Loucy (cell line): ENCODE results near the gene SKAP2.

Source experiments
- H2AFZ ChIP-seq: fragments of 200-600 bp; sonication (generic); 2 replicates; pipeline ENCODE4 v1.6.0; 2016; ENCODE audit warnings: antibody characterized with exemption, mild to moderate bottlenecking, low read length, moderate library complexity
- H3F3A ChIP-seq: fragments of 200-600 bp; 2 replicates; pipeline ENCODE4 v1.6.0; 2016; ENCODE audit warnings: antibody characterized with exemption, low read depth, mild to moderate bottlenecking
- H3K27me3 ChIP-seq: fragments of 200-600 bp; sonication (generic); 2 replicates; pipeline ENCODE4 v1.6.1; 2014; ENCODE audit warnings: low read length, mild to moderate bottlenecking; ENCODE audit not compliant: insufficient read depth, poor library complexity, severe bottlenecking
- H3K36me3 ChIP-seq: fragments of 200-600 bp; sonication (generic); 2 replicates; pipeline ENCODE4 v1.6.1; 2016; ENCODE audit warnings: low read length; ENCODE audit not compliant: insufficient read depth
- H3K4me1 ChIP-seq: fragments of 200-600 bp; sonication (generic); 2 replicates; pipeline ENCODE4 v1.5.1; 2014; ENCODE audit warnings: low read length, mild to moderate bottlenecking; ENCODE audit not compliant: insufficient read depth, poor library complexity, severe bottlenecking
- H3K4me2 ChIP-seq: fragments of 200-600 bp; sonication (generic); 2 replicates; pipeline ENCODE4 v1.6.0; 2014; ENCODE audit warnings: antibody characterized with exemption, low read length, low read depth, mild to moderate bottlenecking; ENCODE audit not compliant: poor library complexity, severe bottlenecking
- H3K4me3 ChIP-seq: fragments of 200-600 bp; sonication (generic); 2 replicates; pipeline ENCODE4 v1.5.1; 2014; ENCODE audit warnings: low read length, mild to moderate bottlenecking, mixed read lengths; ENCODE audit not compliant: poor library complexity, severe bottlenecking
- H3K79me2 ChIP-seq: fragments of 200-600 bp; sonication (generic); 2 replicates; pipeline ENCODE4 v1.6.1; 2014; ENCODE audit warnings: low read length; ENCODE audit not compliant: insufficient read depth
- H3K9ac ChIP-seq: fragments of 200-600 bp; sonication (generic); 2 replicates; pipeline ENCODE4 v1.6.0; 2014; ENCODE audit warnings: mild to moderate bottlenecking, low read depth, low read length, moderate library complexity; ENCODE audit not compliant: poor library complexity, severe bottlenecking
- H3K9me2 ChIP-seq: fragments of 200-600 bp; sonication (generic); replicated peaks from 2 replicates; pipeline ENCODE4 v1.6.1; 2016; ENCODE audit warnings: low read depth, low read length, mixed read lengths
- H3K9me3 ChIP-seq: fragments of 200-600 bp; sonication (generic); 2 replicates; pipeline ENCODE4 v1.6.1; 2014; ENCODE audit warnings: mild to moderate bottlenecking, antibody characterized with exemption, low read length, low read depth; ENCODE audit not compliant: insufficient read depth
- H4K20me1 ChIP-seq: fragments of 200-600 bp; sonication (generic); 2 replicates; pipeline ENCODE4 v1.6.0; 2014; ENCODE audit warnings: antibody characterized with exemption, low read length, mild to moderate bottlenecking; ENCODE audit not compliant: insufficient read depth, poor library complexity, severe bottlenecking
- CTCF ChIP-seq: fragments of 200-600 bp; sonication (generic); conservative IDR thresholded peaks from 2 replicates; pipeline ENCODE4 v1.5.1; 2014; ENCODE audit warnings: mild to moderate bottlenecking, antibody characterized with exemption, low read length
- EZH2phosphoT487 ChIP-seq: fragments of 200-600 bp; IDR thresholded peaks from 2 replicates; pipeline ENCODE4 v1.6.1; 2018; ENCODE audit warnings: antibody characterized with exemption, mild to moderate bottlenecking, moderate library complexity, borderline replicate concordance

Gene SKAP2

DNA sequence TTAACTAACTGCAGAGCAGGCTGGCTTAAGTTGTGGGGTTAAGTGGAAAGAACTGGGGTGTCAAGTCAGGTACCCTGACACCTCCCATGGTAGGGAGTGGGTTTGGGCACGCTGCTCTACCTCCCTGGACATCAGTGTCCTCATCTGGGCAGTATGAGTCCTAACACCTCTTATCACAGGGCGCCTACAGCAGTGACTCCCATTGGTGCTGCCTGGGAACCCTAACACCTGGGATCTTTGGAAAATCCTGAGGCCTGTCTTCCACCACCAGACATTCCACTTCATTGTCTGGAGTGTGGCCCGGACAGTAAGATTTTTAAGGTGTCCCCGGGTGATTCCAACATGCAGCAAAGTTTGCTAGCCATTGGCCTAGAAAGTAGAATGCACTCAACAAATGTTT lies 239.1 kb downstream of the SKAP2 start:
- Histone ChIP-seq H2AFZ (no peak overlapping the region), H3K9ac (no peak overlapping the region), H3K79me2 (no peaks in the 10 kb centered on the region), H3K4me1 (no peaks in the 10 kb centered on the region), H3F3A (no peaks in the 10 kb centered on the region), H3K27me3 (no peaks in the 10 kb centered on the region), H3K4me3 (no peak overlapping the region), H3K4me2 (no peak overlapping the region), H3K9me2 (no peaks in the 10 kb centered on the region), H4K20me1 (no peaks in the 10 kb centered on the region), H3K36me3 (no peaks in the 10 kb centered on the region), H3K9me3 (no peaks in the 10 kb centered on the region)
- no peak for TF ChIP-seq CTCF
- TF ChIP-seq EZH2phosphoT487, result no peak

GRCh38 chr7:26624839-26625238 lies 239.6 kb downstream of the SKAP2 start:
- H2AFZ ChIP-seq, result no peak overlapping the region
- no peaks in the 10 kb centered on the region for H3K9me2 ChIP-seq
- TF ChIP-seq CTCF (no peak), EZH2phosphoT487 (no peak)
- H3K9me3 ChIP-seq, result no peaks in the 10 kb centered on the region
- no peaks in the 10 kb centered on the region for H4K20me1 ChIP-seq
- no peak overlapping the region for H3K4me3 ChIP-seq
- H3K79me2 ChIP-seq, result no peaks in the 10 kb centered on the region
- no peak overlapping the region for H3K4me2 ChIP-seq
- H3K4me1 ChIP-seq, result no peaks in the 10 kb centered on the region
- no peaks in the 10 kb centered on the region for H3K36me3 ChIP-seq
- no peaks in the 10 kb centered on the region for H3K27me3 ChIP-seq
- no peak overlapping the region for H3K9ac ChIP-seq
- no peaks in the 10 kb centered on the region for H3F3A ChIP-seq

DNA sequence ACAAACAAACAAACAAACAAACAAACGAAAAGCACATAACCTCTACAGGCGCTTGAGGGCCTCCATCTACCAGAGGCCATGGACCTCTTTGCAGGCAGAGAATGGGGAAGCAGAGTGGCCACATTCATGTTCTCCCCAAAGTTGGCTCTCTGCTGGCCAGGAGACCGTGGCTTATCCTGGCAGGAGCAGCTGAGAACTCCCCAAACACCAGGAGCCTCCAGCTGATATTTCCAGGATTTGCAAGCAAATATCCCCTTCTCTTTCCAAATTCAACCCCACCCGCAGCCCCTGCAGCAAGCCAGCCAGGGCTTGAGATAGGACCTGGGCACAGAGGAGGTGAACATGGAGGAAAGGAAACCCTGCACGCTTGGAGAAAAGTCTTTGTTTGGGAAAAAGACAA lies 240.0 kb downstream of the SKAP2 start:
- TF ChIP-seq EZH2phosphoT487, result no peak
- TF ChIP-seq CTCF, result no peak
- Histone ChIP-seq H4K20me1 (no peaks in the 10 kb centered on the region), H3K27me3 (no peaks in the 10 kb centered on the region), H3F3A (no peaks in the 10 kb centered on the region), H2AFZ (no peak overlapping the region), H3K4me3 (no peak overlapping the region), H3K4me1 (no peaks in the 10 kb centered on the region), H3K4me2 (no peak overlapping the region), H3K36me3 (no peaks in the 10 kb centered on the region), H3K79me2 (no peaks in the 10 kb centered on the region), H3K9me2 (no peaks in the 10 kb centered on the region), H3K9me3 (no peaks in the 10 kb centered on the region), H3K9ac (no peak overlapping the region)
